ENCODE measurements around the gene HSPA12A. TPM values are rescaled to one million over a fixed set of nuclear protein-coding genes. Genes with fewer than 3 reads are reported as not detected.

Gene HSPA12A
- total RNA-seq, 1 experiment from 2014 or later, result 10.6 TPM

- DNase-seq (ENCODE audit: extremely low read depth, low read depth), result no peak
These were observed 45.4 kb downstream of the HSPA12A start for GRCh38 chr10:116696919-116697318.

GRCh38 chr10:116694927-116695268 lies 47.5 kb downstream of the HSPA12A start:
- no peak for DNase-seq (ENCODE audit: extremely low read depth, low read depth)

- DNase-seq (ENCODE audit: extremely low read depth, low read depth), result no peak
These were observed 48.0 kb downstream of the HSPA12A start for GRCh38 chr10:116694243-116694926.

- DNase-seq (ENCODE audit: extremely low read depth, low read depth), result no peak
These were observed 50.1 kb downstream of the HSPA12A start for GRCh38 chr10:116692225-116692624.

GRCh38 chr10:116691635-116692034 lies 50.7 kb downstream of the HSPA12A start:
- no peak for DNase-seq (ENCODE audit: extremely low read depth, low read depth)

- DNase-seq (ENCODE audit: extremely low read depth, low read depth), result no peak
These were observed 51.7 kb downstream of the HSPA12A start for GRCh38 chr10:116690356-116691322.

GRCh38 chr10:116689744-116690143 lies 52.6 kb downstream of the HSPA12A start:
- no peak for DNase-seq (ENCODE audit: extremely low read depth, low read depth)

GRCh38 chr10:116688741-116689495 lies 53.4 kb downstream of the HSPA12A start:
- no peak for DNase-seq (ENCODE audit: extremely low read depth, low read depth)

- no peak for DNase-seq (ENCODE audit: extremely low read depth, low read depth)
These were observed 54.1 kb downstream of the HSPA12A start for GRCh38 chr10:116688241-116688711.

- DNase-seq (ENCODE audit: extremely low read depth, low read depth), result no peak
These were observed 54.7 kb downstream of the HSPA12A start for GRCh38 chr10:116687633-116688032.

- DNase-seq (ENCODE audit: extremely low read depth, low read depth), result no peak
These were observed 55.7 kb downstream of the HSPA12A start for GRCh38 chr10:116686632-116687031.

GRCh38 chr10:116685807-116686206 lies 56.6 kb downstream of the HSPA12A start:
- no peak for DNase-seq (ENCODE audit: extremely low read depth, low read depth)

GRCh38 chr10:116684781-116685180 lies 57.6 kb downstream of the HSPA12A start:
- DNase-seq (ENCODE audit: extremely low read depth, low read depth), result no peak

- no peak for DNase-seq (ENCODE audit: extremely low read depth, low read depth)
These were observed 58.5 kb downstream of the HSPA12A start for GRCh38 chr10:116683821-116684220.

- no peak for DNase-seq (ENCODE audit: extremely low read depth, low read depth)
These were observed 59.2 kb downstream of the HSPA12A start for GRCh38 chr10:116683166-116683565.

GRCh38 chr10:116679351-116679750 lies 63.0 kb downstream of the HSPA12A start:
- DNase-seq (ENCODE audit: extremely low read depth, low read depth), result no peak

GRCh38 chr10:116676633-116677032 lies 65.7 kb downstream of the HSPA12A start:
- DNase-seq (ENCODE audit: extremely low read depth, low read depth), result no peak

GRCh38 chr10:116676118-116676517 lies 66.2 kb downstream of the HSPA12A start:
- DNase-seq (ENCODE audit: extremely low read depth, low read depth), result no peak

GRCh38 chr10:116674901-116675423 lies 67.4 kb downstream of the HSPA12A start:
- DNase-seq (ENCODE audit: extremely low read depth, low read depth), result no peak

GRCh38 chr10:116673866-116674265 lies 68.5 kb downstream of the HSPA12A start:
- DNase-seq (ENCODE audit: extremely low read depth, low read depth), result no peak

GRCh38 chr10:116672891-116673290 lies 69.5 kb downstream of the HSPA12A start:
- DNase-seq (ENCODE audit: extremely low read depth, low read depth), result no peak

All from NCI-H460 (cell line).